SK-N-SH (cell line): Measurements from ENCODE around the gene TBX20.
"Not testable (repeated sequence)": the region's sequence is repeated elsewhere in the genome, so short reads cannot be mapped to it uniquely, and the experiment has no call there.

ENCODE experiments used
- TF ChIP-seq, protein P1 (sequence below): IDR thresholded peaks from 2 replicates; pipeline ENCODE4 v1.6.1; 2012; ENCODE audit warnings: mild to moderate bottlenecking, low read depth, low read length, moderate library complexity
- TF ChIP-seq, protein P2 (sequence below): fragments of 200-600 bp; sonication (generic); IDR thresholded peaks from 2 replicates; pipeline ENCODE4 v1.6.1; 2017; ENCODE audit warnings: antibody characterized with exemption, mild to moderate bottlenecking, moderate library complexity
- TF ChIP-seq, protein P3 (sequence below): fragments of 150-350 bp; IDR thresholded peaks from 2 replicates; pipeline ENCODE4 v1.6.1; 2016; ENCODE audit warnings: mild to moderate bottlenecking, low read depth, low read length

DNA sequence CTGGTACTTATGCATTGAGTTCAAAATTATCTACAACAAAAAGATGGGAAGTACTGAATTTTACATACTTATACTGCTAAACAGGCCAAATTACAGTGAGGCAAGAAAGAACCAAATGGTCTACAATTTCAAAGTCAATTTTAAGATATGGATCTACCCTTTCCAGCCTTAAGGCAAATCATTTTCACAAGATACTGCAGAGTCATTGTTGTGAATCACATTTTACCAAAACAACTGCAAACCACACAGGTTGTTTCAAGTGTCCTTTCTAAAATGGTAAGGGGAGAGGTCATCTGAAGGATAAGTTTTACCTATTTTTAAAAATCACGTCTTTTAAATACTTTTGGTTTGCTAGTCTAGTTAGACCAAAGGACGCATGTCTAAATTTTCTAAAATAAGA, 12.9 kb downstream of the TBX20 start:
- TF ChIP-seq, protein P1, sequence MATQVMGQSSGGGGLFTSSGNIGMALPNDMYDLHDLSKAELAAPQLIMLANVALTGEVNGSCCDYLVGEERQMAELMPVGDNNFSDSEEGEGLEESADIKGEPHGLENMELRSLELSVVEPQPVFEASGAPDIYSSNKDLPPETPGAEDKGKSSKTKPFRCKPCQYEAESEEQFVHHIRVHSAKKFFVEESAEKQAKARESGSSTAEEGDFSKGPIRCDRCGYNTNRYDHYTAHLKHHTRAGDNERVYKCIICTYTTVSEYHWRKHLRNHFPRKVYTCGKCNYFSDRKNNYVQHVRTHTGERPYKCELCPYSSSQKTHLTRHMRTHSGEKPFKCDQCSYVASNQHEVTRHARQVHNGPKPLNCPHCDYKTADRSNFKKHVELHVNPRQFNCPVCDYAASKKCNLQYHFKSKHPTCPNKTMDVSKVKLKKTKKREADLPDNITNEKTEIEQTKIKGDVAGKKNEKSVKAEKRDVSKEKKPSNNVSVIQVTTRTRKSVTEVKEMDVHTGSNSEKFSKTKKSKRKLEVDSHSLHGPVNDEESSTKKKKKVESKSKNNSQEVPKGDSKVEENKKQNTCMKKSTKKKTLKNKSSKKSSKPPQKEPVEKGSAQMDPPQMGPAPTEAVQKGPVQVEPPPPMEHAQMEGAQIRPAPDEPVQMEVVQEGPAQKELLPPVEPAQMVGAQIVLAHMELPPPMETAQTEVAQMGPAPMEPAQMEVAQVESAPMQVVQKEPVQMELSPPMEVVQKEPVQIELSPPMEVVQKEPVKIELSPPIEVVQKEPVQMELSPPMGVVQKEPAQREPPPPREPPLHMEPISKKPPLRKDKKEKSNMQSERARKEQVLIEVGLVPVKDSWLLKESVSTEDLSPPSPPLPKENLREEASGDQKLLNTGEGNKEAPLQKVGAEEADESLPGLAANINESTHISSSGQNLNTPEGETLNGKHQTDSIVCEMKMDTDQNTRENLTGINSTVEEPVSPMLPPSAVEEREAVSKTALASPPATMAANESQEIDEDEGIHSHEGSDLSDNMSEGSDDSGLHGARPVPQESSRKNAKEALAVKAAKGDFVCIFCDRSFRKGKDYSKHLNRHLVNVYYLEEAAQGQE = not testable (repeated sequence)
- TF ChIP-seq, protein P2, sequence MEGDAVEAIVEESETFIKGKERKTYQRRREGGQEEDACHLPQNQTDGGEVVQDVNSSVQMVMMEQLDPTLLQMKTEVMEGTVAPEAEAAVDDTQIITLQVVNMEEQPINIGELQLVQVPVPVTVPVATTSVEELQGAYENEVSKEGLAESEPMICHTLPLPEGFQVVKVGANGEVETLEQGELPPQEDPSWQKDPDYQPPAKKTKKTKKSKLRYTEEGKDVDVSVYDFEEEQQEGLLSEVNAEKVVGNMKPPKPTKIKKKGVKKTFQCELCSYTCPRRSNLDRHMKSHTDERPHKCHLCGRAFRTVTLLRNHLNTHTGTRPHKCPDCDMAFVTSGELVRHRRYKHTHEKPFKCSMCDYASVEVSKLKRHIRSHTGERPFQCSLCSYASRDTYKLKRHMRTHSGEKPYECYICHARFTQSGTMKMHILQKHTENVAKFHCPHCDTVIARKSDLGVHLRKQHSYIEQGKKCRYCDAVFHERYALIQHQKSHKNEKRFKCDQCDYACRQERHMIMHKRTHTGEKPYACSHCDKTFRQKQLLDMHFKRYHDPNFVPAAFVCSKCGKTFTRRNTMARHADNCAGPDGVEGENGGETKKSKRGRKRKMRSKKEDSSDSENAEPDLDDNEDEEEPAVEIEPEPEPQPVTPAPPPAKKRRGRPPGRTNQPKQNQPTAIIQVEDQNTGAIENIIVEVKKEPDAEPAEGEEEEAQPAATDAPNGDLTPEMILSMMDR = not testable (repeated sequence)
- TF ChIP-seq, protein P3, sequence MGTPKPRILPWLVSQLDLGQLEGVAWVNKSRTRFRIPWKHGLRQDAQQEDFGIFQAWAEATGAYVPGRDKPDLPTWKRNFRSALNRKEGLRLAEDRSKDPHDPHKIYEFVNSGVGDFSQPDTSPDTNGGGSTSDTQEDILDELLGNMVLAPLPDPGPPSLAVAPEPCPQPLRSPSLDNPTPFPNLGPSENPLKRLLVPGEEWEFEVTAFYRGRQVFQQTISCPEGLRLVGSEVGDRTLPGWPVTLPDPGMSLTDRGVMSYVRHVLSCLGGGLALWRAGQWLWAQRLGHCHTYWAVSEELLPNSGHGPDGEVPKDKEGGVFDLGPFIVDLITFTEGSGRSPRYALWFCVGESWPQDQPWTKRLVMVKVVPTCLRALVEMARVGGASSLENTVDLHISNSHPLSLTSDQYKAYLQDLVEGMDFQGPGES = not testable (repeated sequence)
